IPS-20b (cell line): ENCODE results near the gene R3HDM4.

Experiments used
- H3K27ac ChIP-seq: one replicate; pipeline ENCODE4 v1.5.1; 2013; ENCODE audit warnings: low read length
- H3K27me3 ChIP-seq: 2 replicates; pipeline ENCODE4 v1.6.1; 2013; ENCODE audit warnings: mild to moderate bottlenecking, low read length, inconsistent platforms; ENCODE audit not compliant: insufficient read depth
- H3K36me3 ChIP-seq: 2 replicates; pipeline ENCODE4 v1.6.1; 2013; ENCODE audit warnings: low read depth, mild to moderate bottlenecking, inconsistent platforms, low read length, moderate library complexity; ENCODE audit not compliant: insufficient read depth
- H3K4me1 ChIP-seq: 2 replicates; pipeline ENCODE4 v1.6.1; 2013; ENCODE audit warnings: mild to moderate bottlenecking, control low read depth, inconsistent platforms, low read length, moderate library complexity; ENCODE audit not compliant: insufficient read depth
- H3K4me3 ChIP-seq: 2 replicates; pipeline ENCODE4 v1.5.1; 2013; ENCODE audit warnings: mild to moderate bottlenecking, low read length, inconsistent platforms
- H3K9ac ChIP-seq: 2 replicates; pipeline ENCODE4 v1.6.1; 2013; ENCODE audit warnings: low read depth, mild to moderate bottlenecking, inconsistent platforms, low read length, moderate library complexity
- H3K9me3 ChIP-seq: 2 replicates; pipeline ENCODE4 v1.6.1; 2013; ENCODE audit warnings: mild to moderate bottlenecking, low read depth, low read length, inconsistent platforms; ENCODE audit not compliant: insufficient read depth

R3HDM4 gene

DNA sequence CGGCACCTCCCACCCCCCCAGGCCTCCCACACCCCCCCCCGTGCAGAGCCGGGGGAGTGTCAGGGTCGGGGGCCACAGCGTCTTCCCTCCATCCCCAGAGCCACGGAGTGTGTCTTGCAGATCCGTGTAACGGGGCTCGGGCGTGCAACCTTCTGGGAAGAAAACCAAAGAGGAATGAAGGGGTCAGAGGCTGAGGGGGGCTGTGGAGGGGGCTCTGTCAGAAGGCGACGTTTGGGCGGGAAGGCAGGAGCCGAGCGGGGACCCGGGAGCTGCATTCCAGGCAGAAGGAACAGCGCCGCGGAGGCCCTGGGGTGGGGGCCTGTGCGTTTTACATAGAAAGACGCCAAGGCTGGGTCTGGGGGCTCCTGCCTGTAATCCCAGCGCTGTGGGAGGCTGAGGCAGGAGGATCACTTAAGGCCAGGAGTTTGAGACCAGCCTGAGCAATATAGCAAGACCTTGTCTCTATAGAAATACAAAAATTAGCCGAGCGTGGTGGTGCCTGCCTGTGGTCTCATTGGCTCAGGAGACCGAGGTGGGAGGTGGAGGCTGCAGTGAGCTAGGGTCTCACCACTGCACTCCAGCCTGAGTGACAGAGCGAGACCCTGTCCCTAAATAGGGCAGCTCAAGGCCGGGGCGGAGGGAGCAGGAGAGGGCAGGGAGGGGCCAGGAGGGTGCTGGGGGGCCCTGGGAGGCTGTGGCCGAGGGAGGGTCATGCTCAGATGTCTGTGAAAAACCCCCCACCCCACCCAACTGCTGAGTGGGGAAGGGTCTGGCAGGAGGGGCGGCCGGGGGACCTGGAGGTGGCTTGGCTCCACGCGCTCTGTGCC lies 40.6 kb upstream of the R3HDM4 start:
- H3K4me1 ChIP-seq, result peaks cover 17% of the 10 kb centered on the region; the same call in 1 of the 2 replicates

GRCh38 chr19:952680-953444 lies 39.8 kb upstream of the R3HDM4 start:
- H3K36me3 ChIP-seq, result no peaks in the 10 kb centered on the region
- H3K27me3 ChIP-seq, result no peaks in the 10 kb centered on the region
- peak overlapping the region; percentile 71 for H3K27ac ChIP-seq
- peak overlapping the region; percentile 61; the same call in 1 of the 2 replicates for H3K9ac ChIP-seq
- no peaks in the 10 kb centered on the region for H3K9me3 ChIP-seq
- H3K4me1 ChIP-seq, result peaks cover 17% of the 10 kb centered on the region; the same call in 1 of the 2 replicates
- H3K4me3 ChIP-seq, result peak overlapping the region; percentile 33; the same call in 1 of the 2 replicates

More for the DNA sequence above, 40.6 kb upstream of the R3HDM4 start:
- H3K4me3 ChIP-seq, result no peak overlapping the region
- no peaks in the 10 kb centered on the region; the same call in 1 of the 2 replicates for H3K36me3 ChIP-seq
- no peaks in the 10 kb centered on the region for H3K27me3 ChIP-seq
- H3K9ac ChIP-seq, result peak overlapping the region; percentile 61; the same call in 1 of the 2 replicates
- no peaks in the 10 kb centered on the region for H3K9me3 ChIP-seq
- H3K27ac ChIP-seq, result peak overlapping the region; percentile 71

DNA sequence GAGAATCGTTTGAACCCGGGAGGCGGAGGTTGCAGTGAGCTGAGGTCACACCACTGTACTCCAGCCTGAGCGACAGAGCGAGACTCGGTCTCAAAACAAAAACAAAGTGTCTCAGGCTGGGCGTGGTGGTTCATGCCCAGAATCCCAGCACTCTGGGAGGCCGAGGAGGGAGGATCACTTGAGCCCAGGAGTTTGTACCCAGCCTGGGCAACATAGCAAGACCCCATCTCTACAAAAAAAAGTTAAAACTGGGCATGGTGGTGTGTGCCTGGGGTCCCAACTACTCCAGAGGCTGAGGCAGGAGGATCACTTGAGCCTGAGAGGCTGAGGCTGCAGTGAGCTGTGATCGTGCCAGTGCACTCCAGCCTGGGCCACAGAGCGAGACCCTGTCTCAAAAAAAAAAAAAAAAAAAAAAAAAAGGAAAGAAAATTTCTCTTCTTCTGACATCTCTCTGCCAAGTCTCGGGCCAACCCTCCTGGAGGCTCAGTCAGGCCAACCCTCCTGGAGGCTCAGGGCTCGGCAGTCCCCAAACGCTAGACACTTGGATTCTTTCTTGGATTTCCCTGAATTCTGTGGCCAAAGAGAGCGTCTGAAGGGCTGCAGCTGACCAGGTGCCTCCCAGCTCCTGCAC lies 39.1 kb upstream of the R3HDM4 start:
- Histone ChIP-seq H3K36me3 (peaks cover 4% of the 10 kb centered on the region; the same call in 1 of the 2 replicates), H3K27me3 (no peaks in the 10 kb centered on the region), H3K9ac (peak overlapping the region; percentile 61; the same call in 1 of the 2 replicates), H3K4me3 (no peak overlapping the region), H3K4me1 (peaks cover 17% of the 10 kb centered on the region; the same call in 1 of the 2 replicates), H3K9me3 (no peaks in the 10 kb centered on the region), H3K27ac (peak overlapping the region; percentile 71)

GRCh38 chr19:950352-951066 lies 37.5 kb upstream of the R3HDM4 start:
- Histone ChIP-seq H3K27ac (no peak overlapping the region), H3K27me3 (no peaks in the 10 kb centered on the region), H3K9me3 (no peaks in the 10 kb centered on the region), H3K4me3 (no peak overlapping the region), H3K4me1 (peaks cover 10% of the 10 kb centered on the region; the same call in 1 of the 2 replicates), H3K36me3 (peaks cover 5% of the 10 kb centered on the region; the same call in 1 of the 2 replicates), H3K9ac (no peak overlapping the region)

DNA sequence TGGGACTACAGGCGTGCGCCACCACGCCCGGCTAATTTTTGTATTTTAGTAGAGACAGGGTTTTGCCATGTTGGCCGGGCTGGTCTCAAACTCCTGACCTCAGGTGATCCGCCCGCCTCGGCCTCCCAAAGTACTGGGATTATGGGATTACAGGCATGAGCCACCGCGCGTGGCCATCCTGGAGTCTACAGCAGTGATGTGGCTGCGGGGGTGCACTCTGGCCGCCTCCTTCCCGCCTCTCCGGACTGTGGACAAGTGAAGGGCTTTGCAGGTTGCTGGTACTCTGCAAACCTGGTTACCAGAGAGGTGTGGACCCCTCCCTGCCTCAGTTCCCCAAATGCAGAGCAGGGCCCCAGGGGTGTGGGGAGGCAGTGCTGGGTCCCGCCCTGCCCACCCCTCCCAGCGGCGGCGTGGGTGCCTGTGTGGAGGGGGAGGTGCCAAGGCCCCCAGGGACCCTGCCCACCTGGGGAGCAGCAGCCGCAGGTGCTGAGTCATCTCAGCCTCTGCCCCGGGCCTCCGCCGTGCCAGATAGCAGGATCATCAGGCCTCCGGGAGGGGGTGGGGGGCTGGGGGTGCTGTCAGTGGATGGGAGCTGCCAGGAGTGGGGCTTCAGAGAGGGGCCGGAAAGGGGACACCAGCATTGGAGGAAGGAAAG lies 36.0 kb upstream of the R3HDM4 start:
- Histone ChIP-seq H3K4me1 (peaks cover 6% of the 10 kb centered on the region; the same call in 1 of the 2 replicates), H3K4me3 (no peak overlapping the region), H3K27ac (no peak overlapping the region), H3K9ac (no peak overlapping the region), H3K27me3 (no peaks in the 10 kb centered on the region), H3K36me3 (peaks cover 5% of the 10 kb centered on the region; the same call in 1 of the 2 replicates), H3K9me3 (no peaks in the 10 kb centered on the region)

DNA sequence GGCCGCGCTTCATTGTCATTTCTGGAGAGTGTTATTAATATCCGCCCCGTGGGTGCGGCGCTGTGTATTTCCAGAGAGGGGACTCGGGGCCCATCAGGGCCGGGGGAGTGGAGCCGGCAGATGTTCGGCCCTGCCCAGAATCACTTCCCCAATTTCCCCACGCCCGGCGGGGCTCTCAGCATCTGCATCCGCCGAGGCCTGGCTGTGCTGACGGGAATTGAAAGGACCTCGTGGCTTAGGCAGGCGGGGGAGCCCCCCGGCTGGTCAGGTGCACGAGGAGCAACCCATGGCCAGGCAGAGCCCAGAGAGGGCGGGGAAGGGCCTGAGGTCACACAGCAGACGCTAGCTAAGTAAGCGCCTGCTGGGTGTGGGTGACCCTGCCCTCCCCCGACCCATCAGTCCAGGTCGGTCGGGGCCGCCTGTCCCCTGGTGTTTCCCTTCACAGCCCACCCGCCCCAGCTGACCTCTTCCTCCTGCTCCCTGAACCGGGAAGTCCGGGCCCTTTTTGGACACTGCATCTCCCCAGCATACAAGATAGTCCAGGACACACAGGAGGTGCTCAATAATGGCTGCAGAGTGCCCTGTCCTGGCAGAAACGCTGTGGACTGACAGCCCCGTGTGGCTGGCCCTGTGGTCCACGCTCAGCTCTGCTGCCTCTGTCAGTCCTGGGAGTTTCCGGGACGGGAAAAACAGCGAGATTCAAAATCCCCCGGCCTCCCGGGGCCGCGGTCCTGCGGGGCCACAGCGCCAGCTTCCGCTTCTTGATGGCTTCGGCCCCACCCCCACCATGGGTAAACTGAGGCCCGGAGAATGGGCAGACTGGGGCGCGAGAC lies 34.9 kb upstream of the R3HDM4 start:
- Histone ChIP-seq H3K9me3 (no peaks in the 10 kb centered on the region), H3K27me3 (no peaks in the 10 kb centered on the region), H3K9ac (no peak overlapping the region), H3K4me1 (peaks cover 5% of the 10 kb centered on the region; the same call in 1 of the 2 replicates), H3K36me3 (peaks cover 10% of the 10 kb centered on the region), H3K27ac (no peak overlapping the region), H3K4me3 (no peak overlapping the region)

GRCh38 chr19:947090-947706 lies 34.2 kb upstream of the R3HDM4 start:
- Histone ChIP-seq H3K9ac (no peak overlapping the region), H3K9me3 (no peaks in the 10 kb centered on the region), H3K27me3 (no peaks in the 10 kb centered on the region), H3K27ac (no peak overlapping the region), H3K4me1 (no peaks in the 10 kb centered on the region), H3K4me3 (no peak overlapping the region), H3K36me3 (peaks cover 15% of the 10 kb centered on the region)

- H3K27ac ChIP-seq, result no peak overlapping the region
- peaks cover 15% of the 10 kb centered on the region for H3K36me3 ChIP-seq
- no peaks in the 10 kb centered on the region for H3K9me3 ChIP-seq
- no peak overlapping the region for H3K9ac ChIP-seq
- H3K27me3 ChIP-seq, result no peaks in the 10 kb centered on the region
- H3K4me1 ChIP-seq, result no peaks in the 10 kb centered on the region
- no peak overlapping the region for H3K4me3 ChIP-seq
These were observed 32.6 kb upstream of the R3HDM4 start for GRCh38 chr19:945401-946252.

DNA sequence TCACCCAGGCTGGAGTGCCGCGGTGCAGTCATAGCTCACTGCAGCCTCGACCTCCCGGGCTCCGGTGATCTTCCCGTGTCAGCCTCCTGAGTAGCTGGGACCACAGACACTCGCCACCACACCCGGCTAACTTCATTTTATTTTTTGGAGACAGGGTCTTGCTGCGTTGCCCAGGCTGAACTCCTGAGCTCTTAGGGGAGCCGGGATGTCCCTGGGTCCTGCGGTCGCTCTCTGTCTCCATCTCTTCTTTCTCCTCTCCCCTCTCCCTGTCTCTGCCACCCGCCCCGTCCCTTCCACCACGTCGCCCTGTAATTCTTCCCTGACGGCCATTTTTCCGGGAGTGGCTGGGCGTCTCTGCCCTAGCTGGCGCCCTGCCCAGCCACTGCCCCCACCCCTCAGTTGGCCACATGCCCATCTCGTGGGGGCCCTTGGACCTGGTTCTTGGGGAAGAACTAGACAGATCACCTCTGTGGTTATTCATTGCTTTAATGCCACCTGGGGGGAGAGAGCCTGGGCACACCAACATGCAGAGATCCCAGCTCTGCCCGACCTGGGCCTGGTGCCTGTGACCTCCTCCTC lies 31.7 kb upstream of the R3HDM4 start:
- peaks cover 15% of the 10 kb centered on the region for H3K36me3 ChIP-seq
- H3K4me1 ChIP-seq, result no peaks in the 10 kb centered on the region
- H3K27ac ChIP-seq, result no peak overlapping the region
- no peak overlapping the region for H3K9ac ChIP-seq
- no peaks in the 10 kb centered on the region for H3K27me3 ChIP-seq
- H3K9me3 ChIP-seq, result no peaks in the 10 kb centered on the region
- no peak overlapping the region for H3K4me3 ChIP-seq
